Measurements from ENCODE around the gene SMIM38.

DNA sequence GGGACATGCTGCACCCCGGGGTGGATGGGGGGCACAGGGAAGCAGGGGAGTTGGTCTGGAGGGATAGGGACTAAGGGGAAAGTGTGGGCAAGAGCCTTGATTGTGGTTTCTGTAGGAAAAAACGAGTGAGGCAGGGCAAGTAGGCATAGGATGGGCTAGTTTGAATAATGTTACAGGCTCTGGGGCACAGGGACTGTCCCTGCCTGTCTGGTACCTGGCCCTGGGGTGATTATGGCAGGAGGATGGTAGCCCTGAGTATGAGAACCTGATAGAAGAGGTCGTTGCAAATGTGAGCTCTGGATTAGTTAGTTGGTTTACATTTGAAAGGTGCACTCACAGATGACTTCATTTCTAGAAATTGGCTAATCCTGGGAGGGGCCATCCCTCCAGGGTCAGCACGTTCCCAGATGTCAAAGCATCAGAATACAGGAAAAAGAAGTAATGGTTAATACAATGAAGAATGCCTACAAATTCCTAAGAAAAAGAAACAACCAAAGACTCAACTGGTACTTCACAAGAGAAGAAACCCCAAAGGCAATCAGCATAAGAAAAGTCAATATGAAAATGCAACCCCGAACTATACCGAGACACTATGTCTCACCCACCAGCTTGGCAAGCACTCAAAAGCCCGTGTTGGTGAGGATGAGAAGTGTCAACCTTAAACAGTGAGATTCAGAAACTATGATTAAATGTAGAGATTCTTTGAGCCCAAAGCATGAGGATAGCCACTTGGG, 11.3 kb upstream of the SMIM38 start:
- TF ChIP-seq, protein P1, sequence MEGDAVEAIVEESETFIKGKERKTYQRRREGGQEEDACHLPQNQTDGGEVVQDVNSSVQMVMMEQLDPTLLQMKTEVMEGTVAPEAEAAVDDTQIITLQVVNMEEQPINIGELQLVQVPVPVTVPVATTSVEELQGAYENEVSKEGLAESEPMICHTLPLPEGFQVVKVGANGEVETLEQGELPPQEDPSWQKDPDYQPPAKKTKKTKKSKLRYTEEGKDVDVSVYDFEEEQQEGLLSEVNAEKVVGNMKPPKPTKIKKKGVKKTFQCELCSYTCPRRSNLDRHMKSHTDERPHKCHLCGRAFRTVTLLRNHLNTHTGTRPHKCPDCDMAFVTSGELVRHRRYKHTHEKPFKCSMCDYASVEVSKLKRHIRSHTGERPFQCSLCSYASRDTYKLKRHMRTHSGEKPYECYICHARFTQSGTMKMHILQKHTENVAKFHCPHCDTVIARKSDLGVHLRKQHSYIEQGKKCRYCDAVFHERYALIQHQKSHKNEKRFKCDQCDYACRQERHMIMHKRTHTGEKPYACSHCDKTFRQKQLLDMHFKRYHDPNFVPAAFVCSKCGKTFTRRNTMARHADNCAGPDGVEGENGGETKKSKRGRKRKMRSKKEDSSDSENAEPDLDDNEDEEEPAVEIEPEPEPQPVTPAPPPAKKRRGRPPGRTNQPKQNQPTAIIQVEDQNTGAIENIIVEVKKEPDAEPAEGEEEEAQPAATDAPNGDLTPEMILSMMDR (IDR thresholded peaks at IDR 0.05) = no peak
- no peak for TF ChIP-seq POLR2A (IDR thresholded peaks at IDR 0.05)

All from body of pancreas (tissue), 4 donors.